ENCODE measurements around the gene BABAM2.
"Not testable (repeated sequence)": the region's sequence is repeated elsewhere in the genome, so short reads cannot be mapped to it uniquely, and the experiment has no call there.

BABAM2 gene

DNA sequence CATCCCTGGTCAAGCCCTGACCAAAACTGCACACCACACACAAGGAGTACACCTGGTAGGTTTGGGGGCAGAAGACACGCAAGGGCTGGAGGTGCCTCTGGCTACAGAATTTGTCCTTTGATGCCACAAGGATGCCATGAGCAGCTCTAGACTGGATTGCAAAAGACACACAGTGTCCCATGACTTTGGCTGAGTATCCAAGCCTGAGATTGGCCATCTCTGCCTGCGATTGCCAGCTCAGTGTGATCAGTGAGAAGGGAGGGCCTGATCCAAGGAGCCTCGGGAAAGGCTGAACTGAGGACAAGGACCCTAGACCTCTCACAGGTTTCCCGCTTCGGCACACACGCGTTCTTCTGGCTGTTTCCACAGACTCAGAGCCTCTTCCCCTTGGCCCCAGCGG, 442.2 kb downstream of the BABAM2 start:
- TF ChIP-seq POLR2A (IDR thresholded peaks at IDR 0.05; ENCODE audit: extremely low read depth, insufficient read length) (no peak), MYC (IDR thresholded peaks at IDR 0.05; ENCODE audit: low read depth, low read length) (no peak)
- TF ChIP-seq, protein P1, sequence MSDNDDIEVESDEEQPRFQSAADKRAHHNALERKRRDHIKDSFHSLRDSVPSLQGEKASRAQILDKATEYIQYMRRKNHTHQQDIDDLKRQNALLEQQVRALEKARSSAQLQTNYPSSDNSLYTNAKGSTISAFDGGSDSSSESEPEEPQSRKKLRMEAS (IDR thresholded peaks at IDR 0.05; ENCODE audit: low read depth, low read length), result no peak
- no peak for DNase-seq (ENCODE audit: low read depth)
- H3K4me3 ChIP-seq (ENCODE audit: low read depth, low read length), result no peak overlapping the region

DNA sequence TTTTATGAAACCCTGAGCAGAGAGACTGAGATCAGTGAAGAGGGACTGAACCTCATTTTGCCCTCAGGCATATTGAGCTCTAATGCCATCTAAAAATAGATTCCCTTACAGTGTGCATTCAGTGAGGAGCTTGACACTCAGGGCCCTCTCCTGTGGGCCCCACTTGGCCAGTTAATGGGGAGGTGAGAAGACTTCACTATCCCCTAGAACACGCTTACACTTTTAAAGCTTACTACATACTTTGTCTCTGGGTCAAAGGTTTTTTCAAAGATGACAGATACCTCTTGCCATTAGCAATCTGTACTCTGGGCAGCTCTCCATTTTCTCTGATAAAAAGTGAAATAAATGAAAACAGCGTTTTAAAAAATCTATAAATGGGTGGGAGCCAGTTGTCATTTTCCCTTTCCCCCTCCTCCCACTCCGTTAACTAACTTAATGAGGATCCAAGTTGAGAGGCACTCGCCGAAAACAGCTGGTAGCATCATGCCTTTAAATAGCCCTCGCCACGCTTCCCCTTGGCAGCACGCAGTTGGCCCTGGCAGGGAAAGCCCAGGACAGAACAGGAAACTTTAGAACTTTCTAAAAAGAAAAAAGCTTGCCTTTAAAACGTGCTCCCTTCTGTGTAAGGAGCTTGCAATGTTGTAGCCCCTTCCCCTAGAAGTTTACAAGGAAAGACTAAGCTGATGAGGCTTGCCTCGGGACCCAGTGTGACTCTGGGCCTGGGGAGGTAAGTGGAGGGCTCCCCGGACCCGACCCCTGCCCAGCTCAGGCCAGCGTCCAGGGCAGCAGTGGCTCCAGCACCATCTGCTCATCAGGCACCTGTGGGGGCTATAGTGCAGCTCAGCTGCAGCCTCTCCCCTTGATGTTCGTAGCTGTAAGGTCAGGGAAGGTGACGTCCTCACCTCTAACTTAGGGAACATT, 443.3 kb downstream of the BABAM2 start:
- TF ChIP-seq MYC (IDR thresholded peaks at IDR 0.05; ENCODE audit: low read depth, low read length) (no peak), POLR2A (IDR thresholded peaks at IDR 0.05; ENCODE audit: extremely low read depth, insufficient read length) (no peak)
- TF ChIP-seq, protein P1 (IDR thresholded peaks at IDR 0.05; ENCODE audit: low read depth, low read length), result no peak
- TF ChIP-seq, protein P2, sequence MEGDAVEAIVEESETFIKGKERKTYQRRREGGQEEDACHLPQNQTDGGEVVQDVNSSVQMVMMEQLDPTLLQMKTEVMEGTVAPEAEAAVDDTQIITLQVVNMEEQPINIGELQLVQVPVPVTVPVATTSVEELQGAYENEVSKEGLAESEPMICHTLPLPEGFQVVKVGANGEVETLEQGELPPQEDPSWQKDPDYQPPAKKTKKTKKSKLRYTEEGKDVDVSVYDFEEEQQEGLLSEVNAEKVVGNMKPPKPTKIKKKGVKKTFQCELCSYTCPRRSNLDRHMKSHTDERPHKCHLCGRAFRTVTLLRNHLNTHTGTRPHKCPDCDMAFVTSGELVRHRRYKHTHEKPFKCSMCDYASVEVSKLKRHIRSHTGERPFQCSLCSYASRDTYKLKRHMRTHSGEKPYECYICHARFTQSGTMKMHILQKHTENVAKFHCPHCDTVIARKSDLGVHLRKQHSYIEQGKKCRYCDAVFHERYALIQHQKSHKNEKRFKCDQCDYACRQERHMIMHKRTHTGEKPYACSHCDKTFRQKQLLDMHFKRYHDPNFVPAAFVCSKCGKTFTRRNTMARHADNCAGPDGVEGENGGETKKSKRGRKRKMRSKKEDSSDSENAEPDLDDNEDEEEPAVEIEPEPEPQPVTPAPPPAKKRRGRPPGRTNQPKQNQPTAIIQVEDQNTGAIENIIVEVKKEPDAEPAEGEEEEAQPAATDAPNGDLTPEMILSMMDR (IDR thresholded peaks at IDR 0.05; ENCODE audit: low read depth, low read length), result no peak
- no peak for DNase-seq (ENCODE audit: low read depth)

DNA sequence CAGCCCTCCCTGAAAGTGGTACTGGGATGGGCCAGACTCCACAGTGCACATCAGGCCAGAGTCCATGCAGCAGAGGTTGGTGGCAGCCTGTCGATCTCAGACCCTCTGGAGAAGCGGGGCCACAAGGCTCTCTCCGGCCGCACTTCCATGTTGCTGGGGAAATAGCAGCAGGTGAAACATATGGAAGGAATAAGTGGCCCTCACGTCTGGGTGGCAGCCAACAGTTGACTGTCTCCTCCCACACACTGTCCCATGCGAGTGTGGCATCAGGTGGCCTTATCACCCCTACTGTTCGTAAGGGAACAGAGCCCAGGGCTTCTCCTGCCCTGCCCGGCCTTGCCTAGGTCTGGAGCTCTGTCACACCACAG, 444.0 kb downstream of the BABAM2 start:
- TF ChIP-seq MYC (IDR thresholded peaks at IDR 0.05; ENCODE audit: low read depth, low read length), result no peak
- no peak for TF ChIP-seq POLR2A (IDR thresholded peaks at IDR 0.05; ENCODE audit: extremely low read depth, insufficient read length)
- H3K4me3 ChIP-seq (ENCODE audit: low read depth, low read length), result no peak overlapping the region
- DNase-seq (ENCODE audit: low read depth), result no peak

More for the DNA sequence above, 443.3 kb downstream of the BABAM2 start:
- H3K4me3 ChIP-seq (ENCODE audit: low read depth, low read length), result no peak overlapping the region

DNA sequence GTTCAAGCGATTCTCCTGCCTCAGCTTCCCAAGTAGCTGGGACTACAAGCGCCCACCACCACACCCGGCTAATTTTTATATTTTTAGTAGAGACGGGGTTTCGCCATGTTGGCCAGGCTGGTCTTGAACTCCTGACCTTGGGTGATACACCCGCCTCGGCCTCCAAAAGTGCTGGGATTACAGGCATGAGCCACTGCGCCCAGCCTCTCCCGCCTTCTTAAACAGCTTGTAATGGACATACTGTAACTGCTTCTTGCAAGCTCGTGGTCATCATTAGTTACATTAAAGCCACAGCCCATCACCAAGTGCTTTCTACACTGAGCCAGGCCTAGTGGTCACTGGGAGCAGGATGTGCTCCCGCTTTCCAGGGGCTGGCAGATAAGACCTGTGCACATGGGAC, 444.7 kb downstream of the BABAM2 start:
- DNase-seq (ENCODE audit: low read depth); H3K4me3 ChIP-seq (ENCODE audit: low read depth, low read length): not testable (repeated sequence)

DNA sequence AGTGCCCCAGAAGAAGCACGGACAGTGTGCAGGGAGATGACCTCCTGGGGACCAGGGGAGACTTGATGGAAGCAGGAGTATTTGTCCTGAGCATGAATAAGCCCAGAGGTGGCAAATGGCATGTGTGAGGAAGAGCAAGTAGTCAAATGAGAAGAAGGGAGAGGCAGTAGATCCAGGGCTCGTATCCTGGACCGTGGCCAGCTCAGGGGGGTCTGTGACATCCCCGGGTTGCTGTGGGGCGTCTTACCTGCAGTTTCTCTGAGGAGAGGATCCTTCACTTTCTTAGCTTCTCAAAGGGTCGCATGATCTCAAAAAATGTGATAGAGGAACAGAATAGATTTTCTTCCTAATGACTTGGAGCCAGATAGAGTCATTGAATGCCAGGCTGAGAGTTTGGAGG, 445.1 kb downstream of the BABAM2 start:
- no peak for DNase-seq (ENCODE audit: low read depth)
- TF ChIP-seq, protein P1 (IDR thresholded peaks at IDR 0.05; ENCODE audit: low read depth, low read length), result no peak
- no peak for TF ChIP-seq POLR2A (IDR thresholded peaks at IDR 0.05; ENCODE audit: extremely low read depth, insufficient read length)
- H3K4me3 ChIP-seq (ENCODE audit: low read depth, low read length), result no peak overlapping the region

DNA sequence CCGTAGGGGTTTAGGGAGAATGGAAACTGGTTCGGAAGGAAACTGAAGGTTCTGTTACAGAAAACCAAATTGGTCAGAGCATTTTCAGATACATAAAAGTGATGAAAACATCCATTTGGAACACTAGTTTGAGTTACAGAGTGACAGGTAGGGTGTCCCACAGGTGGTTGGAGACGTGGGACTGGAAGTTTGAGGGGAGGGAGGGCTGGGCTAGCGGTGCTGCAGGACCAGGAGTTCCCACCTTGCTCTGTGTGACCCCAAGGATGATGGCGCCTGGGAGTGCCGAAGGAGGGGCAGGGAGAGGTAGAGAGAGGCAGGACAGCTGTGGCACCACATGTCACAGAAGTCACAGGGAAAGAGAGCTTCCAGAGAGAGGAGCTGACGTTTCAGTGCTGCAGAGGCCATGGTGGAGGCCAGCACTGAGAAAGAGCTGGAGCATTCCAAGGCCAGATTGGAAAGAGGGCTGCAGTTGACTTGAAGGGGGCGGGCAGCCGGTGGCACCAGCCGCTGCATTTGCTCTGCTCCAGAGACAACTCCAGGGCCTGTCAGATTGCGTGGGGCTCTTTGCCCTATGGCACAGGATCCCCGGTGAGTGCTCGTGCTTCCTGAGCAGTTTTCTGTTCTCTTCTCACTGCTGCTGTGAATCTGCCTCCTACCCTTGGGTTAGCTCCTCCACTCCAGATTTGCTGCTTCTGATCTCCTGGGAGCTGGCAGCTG, 445.9 kb downstream of the BABAM2 start:
- DNase-seq (ENCODE audit: low read depth), result no peak
- TF ChIP-seq, protein P2 (IDR thresholded peaks at IDR 0.05; ENCODE audit: low read depth, low read length), result no peak
- TF ChIP-seq POLR2A (IDR thresholded peaks at IDR 0.05; ENCODE audit: extremely low read depth, insufficient read length), result no peak
- no peak for TF ChIP-seq MYC (IDR thresholded peaks at IDR 0.05; ENCODE audit: low read depth, low read length)
- TF ChIP-seq, protein P1 (IDR thresholded peaks at IDR 0.05; ENCODE audit: low read depth, low read length), result no peak
- no peak overlapping the region for H3K4me3 ChIP-seq (ENCODE audit: low read depth, low read length)

DNA sequence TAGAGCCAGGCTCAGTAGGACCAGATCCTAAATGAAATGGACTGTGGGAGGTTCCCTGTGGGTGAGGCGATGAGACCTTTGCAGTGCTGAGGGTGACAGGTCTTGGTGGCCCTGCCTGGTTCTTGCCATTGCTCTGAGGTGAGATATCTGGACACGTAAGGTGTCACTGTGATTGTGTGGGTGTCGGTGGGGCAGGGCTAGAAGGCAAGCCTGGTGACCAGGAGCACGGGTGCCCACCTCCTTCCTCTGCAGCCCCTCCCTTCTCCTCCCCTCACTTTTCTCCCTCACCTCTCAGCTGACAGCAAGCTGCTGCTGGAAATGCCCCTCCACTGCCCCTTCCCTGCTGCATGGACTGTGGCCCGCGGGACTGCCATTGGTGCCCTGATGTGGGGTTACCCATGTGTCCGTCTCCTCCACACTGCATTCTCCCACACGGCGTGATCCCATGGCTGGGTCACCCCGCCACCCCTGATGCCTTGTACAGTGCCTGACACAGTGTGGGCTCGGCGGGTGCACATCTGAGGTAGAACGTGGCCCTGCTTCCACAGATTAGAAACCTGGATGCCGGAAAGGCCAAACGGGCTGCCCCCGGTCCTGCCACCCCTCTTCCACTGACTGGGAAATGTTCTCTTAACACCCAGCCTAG, 446.6 kb downstream of the BABAM2 start:
- H3K4me3 ChIP-seq (ENCODE audit: low read depth, low read length), result no peak overlapping the region
- TF ChIP-seq, protein P2 (IDR thresholded peaks at IDR 0.05; ENCODE audit: low read depth, low read length), result no peak
- TF ChIP-seq, protein P1 (IDR thresholded peaks at IDR 0.05; ENCODE audit: low read depth, low read length), result no peak
- no peak for DNase-seq (ENCODE audit: low read depth)
